Activated CD4-positive, alpha-beta T cell treated with anti-CD3 and anti-CD28 coated beads for 24 hours (primary cell): ENCODE data around the gene CASP5.
"Not testable (repeated sequence)": the region's sequence is repeated elsewhere in the genome, so short reads cannot be mapped to it uniquely, and the experiment has no call there.

ENCODE experiments used
- DNase-seq, 2 donors: peaks; one replicate each; pipeline ENCODE4 v3.0.0-alpha.2; 2020; ENCODE audit warnings: low read depth in 2 of 2

The CASP5 gene

GRCh38 chr11:105033781-105034180 lies 10.8 kb upstream of the CASP5 start:
- no peak for DNase-seq

- no peak for DNase-seq
Observed at GRCh38 chr11:105033343-105033742, 10.4 kb upstream of the CASP5 start.

GRCh38 chr11:105032495-105032894 lies 9.5 kb upstream of the CASP5 start:
- no peak for DNase-seq

GRCh38 chr11:105027678-105028077 lies 4.7 kb upstream of the CASP5 start:
- no peak for DNase-seq

GRCh38 chr11:105024394-105024793 lies 1.4 kb upstream of the CASP5 start:
- no peak for DNase-seq

- no peak for DNase-seq
Observed at GRCh38 chr11:105022527-105022926, 441 bp downstream of the CASP5 start.

GRCh38 chr11:105007463-105007862 lies 15.5 kb downstream of the CASP5 start:
- DNase-seq, result no peak

- no peak for DNase-seq
Observed at GRCh38 chr11:105005451-105005845, 17.5 kb downstream of the CASP5 start.

GRCh38 chr11:105004021-105004420 lies 18.9 kb downstream of the CASP5 start:
- DNase-seq, result no peak

- no peak for DNase-seq
Observed at GRCh38 chr11:105003151-105003550, 19.8 kb downstream of the CASP5 start.

GRCh38 chr11:105000797-105001196 lies 22.2 kb downstream of the CASP5 start:
- DNase-seq, result peak; percentile 28 to 31

GRCh38 chr11:105000167-105000566 lies 22.8 kb downstream of the CASP5 start:
- no peak for DNase-seq

GRCh38 chr11:104999721-105000120 lies 23.2 kb downstream of the CASP5 start:
- no peak for DNase-seq

- no peak for DNase-seq
Observed at GRCh38 chr11:104997288-104997687, 25.7 kb downstream of the CASP5 start.

GRCh38 chr11:104995001-104995408 lies 28.0 kb downstream of the CASP5 start:
- DNase-seq, result no peak

- DNase-seq, result no peak
Observed at GRCh38 chr11:104992781-104993180, 30.2 kb downstream of the CASP5 start.

GRCh38 chr11:104991994-104992393 lies 31.0 kb downstream of the CASP5 start:
- DNase-seq, result no peak

- DNase-seq, result no peak
Observed at GRCh38 chr11:104984808-104985207, 38.2 kb downstream of the CASP5 start.

- DNase-seq, result no peak
Observed at GRCh38 chr11:104979839-104980238, 43.1 kb downstream of the CASP5 start.

GRCh38 chr11:104973616-104974015 lies 49.4 kb downstream of the CASP5 start:
- DNase-seq, result no peak

GRCh38 chr11:104972924-104973323 lies 50.0 kb downstream of the CASP5 start:
- DNase-seq, result not testable (repeated sequence)

GRCh38 chr11:104970756-104971155 lies 52.2 kb downstream of the CASP5 start:
- no peak for DNase-seq

GRCh38 chr11:104968856-104969776 lies 53.9 kb downstream of the CASP5 start:
- DNase-seq, result no peak
